Measurements from ENCODE around the gene AMPD3. TPM values are rescaled to one million over a fixed set of nuclear protein-coding genes. Genes with fewer than 3 reads are reported as not detected.

Gene AMPD3
- polyA plus RNA-seq, 1 experiment: 11.1 TPM

GRCh38 chr11:10409207-10409661 is 45.8 kb upstream of the AMPD3 start:
- Histone ChIP-seq H3K27me3 (ENCODE audit: control insufficient read depth, insufficient read depth, low read length) (no peaks in the 10 kb centered on the region), H3K4me3 (ENCODE audit: low read depth, low read length) (no peak overlapping the region), H3K36me3 (ENCODE audit: control insufficient read depth, insufficient read depth, low read length) (no peaks in the 10 kb centered on the region)
- ChIA-PET CTCF (interaction anchor here (1.4 to 1.6 kb wide), 2 partner anchors 17 to 104 kb away, joined by 3 to 4 read pairs; no protein-coding TSS in a partner anchor), POLR2A (interaction anchor here (0.6 kb wide), 1 partner anchor 224 kb away, joined by 18 read pairs; no protein-coding TSS in a partner anchor)
- no peak for TF ChIP-seq CTCF (IDR thresholded peaks at IDR 0.05; ENCODE audit: insufficient read depth, low read depth, low read length)
- no peak for DNase-seq (ENCODE audit: low read depth)

GRCh38 chr11:10410106-10410843 is 44.8 kb upstream of the AMPD3 start:
- ChIA-PET CTCF (interaction anchor here (0.6 to 1.4 kb wide), 2 partner anchors 325 to 888 kb away, joined by 3 to 7 read pairs; no protein-coding TSS in a partner anchor), POLR2A (no interaction called here)
- DNase-seq (ENCODE audit: low read depth): no peak

GRCh38 chr11:10410844-10411200 is 44.2 kb upstream of the AMPD3 start:
- H3K4me3 ChIP-seq (ENCODE audit: low read depth, low read length): no peak overlapping the region
- DNase-seq (ENCODE audit: low read depth): no peak
- POLR2A ChIA-PET: no interaction called here
- H3K27me3 ChIP-seq (ENCODE audit: control insufficient read depth, insufficient read depth, low read length): no peaks in the 10 kb centered on the region
- CTCF ChIA-PET: interaction anchor here (0.6 to 1.4 kb wide), 4 partner anchors 19 to 888 kb away, joined by 3 to 7 read pairs (median 3); no protein-coding TSS in a partner anchor
- TF ChIP-seq CTCF (IDR thresholded peaks at IDR 0.05; ENCODE audit: insufficient read depth, low read depth, low read length): no peak
- H3K36me3 ChIP-seq (ENCODE audit: control insufficient read depth, insufficient read depth, low read length): no peaks in the 10 kb centered on the region

More at GRCh38 chr11:10410106-10410843, 44.8 kb upstream of the AMPD3 start:
- Histone ChIP-seq H3K4me3 (ENCODE audit: low read depth, low read length) (no peak overlapping the region), H3K27me3 (ENCODE audit: control insufficient read depth, insufficient read depth, low read length) (no peaks in the 10 kb centered on the region), H3K36me3 (ENCODE audit: control insufficient read depth, insufficient read depth, low read length) (no peaks in the 10 kb centered on the region)
- TF ChIP-seq CTCF (IDR thresholded peaks at IDR 0.05; ENCODE audit: insufficient read depth, low read depth, low read length): no peak

GRCh38 chr11:10412266-10412665 is 42.8 kb upstream of the AMPD3 start:
- no peak for TF ChIP-seq CTCF (IDR thresholded peaks at IDR 0.05; ENCODE audit: insufficient read depth, low read depth, low read length)
- POLR2A ChIA-PET: no interaction called here

GRCh38 chr11:10413268-10413667 is 41.8 kb upstream of the AMPD3 start:
- ChIA-PET CTCF (interaction anchor here (0.6 to 1.8 kb wide), 4 partner anchors 11 to 1546 kb away, joined by 3 to 5 read pairs (median 4); no protein-coding TSS in a partner anchor), POLR2A (no interaction called here)
- no peak for DNase-seq (ENCODE audit: low read depth)
- Histone ChIP-seq H3K4me3 (ENCODE audit: low read depth, low read length) (no peak overlapping the region), H3K27me3 (ENCODE audit: control insufficient read depth, insufficient read depth, low read length) (no peaks in the 10 kb centered on the region), H3K36me3 (ENCODE audit: control insufficient read depth, insufficient read depth, low read length) (no peaks in the 10 kb centered on the region)
- TF ChIP-seq CTCF (IDR thresholded peaks at IDR 0.05; ENCODE audit: insufficient read depth, low read depth, low read length): 0 out of 2 replicates have a peak, but pooled peaks have one; percentile 6

More at GRCh38 chr11:10412266-10412665, 42.8 kb upstream of the AMPD3 start:
- H3K36me3 ChIP-seq (ENCODE audit: control insufficient read depth, insufficient read depth, low read length): no peaks in the 10 kb centered on the region
- no peak overlapping the region for H3K4me3 ChIP-seq (ENCODE audit: low read depth, low read length)
- CTCF ChIA-PET: interaction anchor here (1.0 to 1.7 kb wide), 2 partner anchors 10 to 322 kb away, joined by 3 read pairs; no protein-coding TSS in a partner anchor
- H3K27me3 ChIP-seq (ENCODE audit: control insufficient read depth, insufficient read depth, low read length): no peaks in the 10 kb centered on the region
- DNase-seq (ENCODE audit: low read depth): no peak
